H9 (cell line): ENCODE measurements around the gene TOPORS. TPM values are rescaled to one million over a fixed set of nuclear protein-coding genes. Genes with fewer than 3 reads are reported as not detected.

Experiments used
- DNase-seq: peaks from one replicate; pipeline ENCODE4 v3.0.0-alpha.2; 2017
- H2AFZ ChIP-seq: one replicate; pipeline ENCODE4 v1.6.1; 2013; ENCODE audit warnings: mild to moderate bottlenecking, low read length, control low read depth, moderate library complexity
- H2AK5ac ChIP-seq: 2 replicates; pipeline ENCODE4 v1.6.1; 2013; ENCODE audit warnings: low read length, control low read depth, mixed read lengths; ENCODE audit not compliant: insufficient read length
- H2BK120ac ChIP-seq: one replicate; pipeline ENCODE4 v1.6.1; 2013; ENCODE audit warnings: low read depth, mild to moderate bottlenecking, low read length, control low read depth, inconsistent platforms; ENCODE audit not compliant: poor library complexity, severe bottlenecking
- H2BK12ac ChIP-seq: 2 replicates; pipeline ENCODE4 v1.6.1; 2013; ENCODE audit warnings: low read length, control low read depth, mixed read lengths, low read depth; ENCODE audit not compliant: insufficient read length
- H2BK15ac ChIP-seq: 2 replicates; pipeline ENCODE4 v1.6.1; 2013; ENCODE audit warnings: low read depth, low read length, control low read depth
- H2BK20ac ChIP-seq: one replicate; pipeline ENCODE4 v1.6.1; 2013; ENCODE audit warnings: low read depth, mild to moderate bottlenecking, low read length, control low read depth, inconsistent platforms; ENCODE audit not compliant: poor library complexity, severe bottlenecking
- H2BK5ac ChIP-seq: 2 replicates; pipeline ENCODE4 v1.6.1; 2013; ENCODE audit warnings: low read length, control low read depth, mixed read lengths; ENCODE audit not compliant: insufficient read length
- H3K14ac ChIP-seq: 2 replicates; pipeline ENCODE4 v1.6.1; 2013; ENCODE audit warnings: low read length, control low read depth; ENCODE audit not compliant: insufficient read depth
- H3K18ac ChIP-seq: 2 replicates; pipeline ENCODE4 v1.6.1; 2013; ENCODE audit warnings: low read depth, mild to moderate bottlenecking, mixed read lengths, low read length, control low read depth; ENCODE audit not compliant: insufficient read length
- H3K23ac ChIP-seq: 2 replicates; pipeline ENCODE4 v1.6.1; 2013; ENCODE audit warnings: low read length, control low read depth, mixed read lengths, low read depth; ENCODE audit not compliant: insufficient read length
- H3K23me2 ChIP-seq: 2 replicates; pipeline ENCODE4 v1.6.1; 2013; ENCODE audit warnings: low read depth, mild to moderate bottlenecking, mixed read lengths, low read length, control low read depth; ENCODE audit not compliant: insufficient read length, poor library complexity, severe bottlenecking
- H3K27ac ChIP-seq: 2 replicates; pipeline ENCODE4 v1.5.1; 2013; ENCODE audit warnings: low read length, control low read depth, mixed read lengths, low read depth; ENCODE audit not compliant: insufficient read length
- H3K27me3 ChIP-seq: 2 replicates; pipeline ENCODE4 v1.6.1; 2013; ENCODE audit warnings: low read length, control low read depth, inconsistent platforms; ENCODE audit not compliant: insufficient read depth
- H3K4ac ChIP-seq: 2 replicates; pipeline ENCODE4 v1.6.1; 2013; ENCODE audit warnings: low read depth, mild to moderate bottlenecking, control low read depth, inconsistent platforms, low read length, moderate library complexity
- H3K4me1 ChIP-seq: 2 replicates; pipeline ENCODE4 v1.6.1; 2013; ENCODE audit warnings: low read length, control low read depth, inconsistent platforms; ENCODE audit not compliant: insufficient read depth
- H3K4me2 ChIP-seq: 2 replicates; pipeline ENCODE4 v1.6.1; 2013; ENCODE audit warnings: low read length, control low read depth, mixed read lengths; ENCODE audit not compliant: insufficient read length, insufficient read depth
- H3K56ac ChIP-seq: 2 replicates; pipeline ENCODE4 v1.6.1; 2013; ENCODE audit warnings: low read depth, mild to moderate bottlenecking, mixed read lengths, low read length, control low read depth; ENCODE audit not compliant: insufficient read length
- H3K79me1 ChIP-seq: 2 replicates; pipeline ENCODE4 v1.6.1; 2013; ENCODE audit warnings: low read depth, mild to moderate bottlenecking, moderate library complexity, low read length, control low read depth, inconsistent platforms; ENCODE audit not compliant: insufficient read depth, poor library complexity, severe bottlenecking
- H3K79me2 ChIP-seq: 2 replicates; pipeline ENCODE4 v1.6.1; 2013; ENCODE audit warnings: low read length, control low read depth, inconsistent platforms; ENCODE audit not compliant: insufficient read depth
- H3K9ac ChIP-seq: 2 replicates; pipeline ENCODE4 v1.6.1; 2013; ENCODE audit warnings: low read length, control low read depth, mixed read lengths; ENCODE audit not compliant: insufficient read length; ENCODE audit errors: extremely low read depth
- H3K9me3 ChIP-seq: one replicate; pipeline ENCODE4 v1.6.1; 2013; ENCODE audit warnings: low read depth, low read length, inconsistent platforms; ENCODE audit not compliant: control insufficient read depth
- H3T11ph ChIP-seq: one replicate; pipeline ENCODE4 v1.6.1; 2013; ENCODE audit warnings: mild to moderate bottlenecking, low read length, control low read depth, inconsistent platforms
- H4K20me1 ChIP-seq: one replicate; pipeline ENCODE4 v1.6.1; 2013; ENCODE audit not compliant: control insufficient read depth, insufficient read length, insufficient read depth
- H4K5ac ChIP-seq: 2 replicates; pipeline ENCODE4 v1.6.1; 2013; ENCODE audit warnings: low read depth, mild to moderate bottlenecking, mixed read lengths, low read length, control low read depth; ENCODE audit not compliant: insufficient read length
- H4K8ac ChIP-seq: replicated peaks from 2 replicates; pipeline ENCODE4 v1.6.1; 2013; ENCODE audit warnings: low read length, control low read depth, mixed read lengths, low read depth; ENCODE audit not compliant: insufficient read length
- H4K91ac ChIP-seq: 2 replicates; pipeline ENCODE4 v1.6.1; 2013; ENCODE audit warnings: low read depth, mild to moderate bottlenecking, moderate library complexity, mixed read lengths, low read length, control low read depth; ENCODE audit not compliant: insufficient read length
- H3K27ac Mint-ChIP-seq, 3 experiments: 2 replicates in 2 of 3; 3 replicates in 1 of 3; pipeline ENCODE4 v1.8.0; 2020 to 2021; ENCODE audit warnings: mixed read lengths in 3 of 3, mild to moderate bottlenecking in 1 of 3, moderate library complexity in 1 of 3
- H3K27me3 Mint-ChIP-seq: 2 replicates; pipeline ENCODE4 v1.8.0; 2021; ENCODE audit warnings: low read depth, mild to moderate bottlenecking, moderate library complexity, mixed read lengths
- H3K36me3 Mint-ChIP-seq, 3 experiments: 2 replicates in 2 of 3; 3 replicates in 1 of 3; pipeline ENCODE4 v1.8.0; 2020 to 2021; ENCODE audit warnings: low read depth in 3 of 3, mixed read lengths in 3 of 3; ENCODE audit not compliant: insufficient read depth in 1 of 3
- H3K4me1 Mint-ChIP-seq, 2 experiments: 2 replicates each; pipeline ENCODE4 v1.8.0; 2020; ENCODE audit warnings: mixed read lengths in 2 of 2
- H3K4me3 Mint-ChIP-seq, 2 experiments: 2 replicates in 1 of 2; 3 replicates in 1 of 2; pipeline ENCODE4 v1.8.0; 2020 to 2021; ENCODE audit warnings: mild to moderate bottlenecking in 2 of 2, mixed read lengths in 2 of 2, moderate library complexity in 1 of 2
- H3K9me3 Mint-ChIP-seq, 2 experiments: 2 replicates in 1 of 2; 3 replicates in 1 of 2; pipeline ENCODE4 v1.8.0; 2020; ENCODE audit warnings: mild to moderate bottlenecking in 2 of 2, mixed read lengths in 2 of 2, moderate library complexity in 1 of 2
- CTCF ChIP-seq: fragments of 200-600 bp; sonication (generic); conservative IDR thresholded peaks from 3 replicates; pipeline ENCODE4 v1.8.0; 2021; ENCODE audit warnings: antibody characterized with exemption, mild to moderate bottlenecking
- WGBS: extraction: QIAGEN DNeasy Blood & Tissue Kit; methylation state at CpG from one replicate; pipeline ENCODE4 v1.1.7; 2013; ENCODE audit warnings: missing lambda C conversion rate, low lambda C conversion rate, mixed read lengths; ENCODE audit not compliant: insufficient read length; ENCODE audit errors: extremely low coverage; 5-methylcytosine and 5-hydroxymethylcytosine counted together
- total RNA-seq: library from RNA; stranded (reverse); gene quantifications from 2 replicates; pipeline ENCODE4 v1.2.1, GENCODE V29; 2021

The TOPORS gene
- total RNA-seq, 1 experiment from 2014 or later: 31.9 TPM

- H3K4me2 ChIP-seq: no peak overlapping the region
- H3K18ac ChIP-seq: no peak overlapping the region
- TF ChIP-seq CTCF: no peak
- no peaks in the 10 kb centered on the region for H3K79me2 ChIP-seq
- H3K9me3 ChIP-seq: peaks cover under 1% of the 10 kb centered on the region
- H3K23me2 ChIP-seq: no peaks in the 10 kb centered on the region
- H3K27ac ChIP-seq: no peak overlapping the region
- H2BK15ac ChIP-seq: no peak overlapping the region
- no peaks in the 10 kb centered on the region for H3K27me3 ChIP-seq
- H2AK5ac ChIP-seq: no peak overlapping the region
- no peak overlapping the region for H3T11ph ChIP-seq
- no peak overlapping the region for H4K8ac ChIP-seq
- H2BK5ac ChIP-seq: no peak overlapping the region
- no peak overlapping the region for H2BK20ac ChIP-seq
- no CpG with 5 or more reads among the region's 1 CpG for WGBS
- Mint-ChIP-seq H3K4me1 (peaks cover 10 to 17% of the 10 kb centered on the region in 2 experiments), H3K4me3 (no peak overlapping the region), H3K27ac (no peak overlapping the region), H3K27me3 (no peaks in the 10 kb centered on the region), H3K36me3 (peaks cover 12 to 25% (median 14%) of the 10 kb centered on the region in 3 experiments; a peak in 6 of 7 replicates), H3K9me3 (peaks cover 10 to 24% of the 10 kb centered on the region in 2 experiments; a peak in 4 of 5 replicates)
- H3K56ac ChIP-seq: no peak overlapping the region
- no peak overlapping the region for H4K91ac ChIP-seq
- H2BK120ac ChIP-seq: no peak overlapping the region
- no peak overlapping the region for H3K14ac ChIP-seq
- no peak for DNase-seq
- no peak overlapping the region for H3K23ac ChIP-seq
- no peaks in the 10 kb centered on the region for H3K4me1 ChIP-seq
- no peak overlapping the region for H2AFZ ChIP-seq
- H4K20me1 ChIP-seq: no peaks in the 10 kb centered on the region
- no peak overlapping the region for H3K4ac ChIP-seq
- no peak overlapping the region for H3K9ac ChIP-seq
- H2BK12ac ChIP-seq: no peak overlapping the region
- no peaks in the 10 kb centered on the region for H3K79me1 ChIP-seq
- H4K5ac ChIP-seq: no peak overlapping the region
Measured at GRCh38 chr9:32523910-32524309, 28.5 kb downstream of the TOPORS start.
